HG02973 (cell line): ENCODE results near the gene MRPS33.

Source experiments
- ATAC-seq: cut with Tn5 transposase; IDR thresholded peaks from one replicate; pipeline ENCODE4 v1.9.1; 2021; ENCODE audit warnings: moderate library complexity; ENCODE audit not compliant: unreplicated experiment

MRPS33 gene

GRCh38 chr7:141012696-141013344, 1.9 kb downstream of the MRPS33 start:
- ATAC-seq: no peak

- ATAC-seq: peak; percentile 32
These were observed 2.6 kb downstream of the MRPS33 start for GRCh38 chr7:141012044-141012685.

GRCh38 chr7:141011443-141011842, 3.3 kb downstream of the MRPS33 start:
- ATAC-seq: no peak

DNA sequence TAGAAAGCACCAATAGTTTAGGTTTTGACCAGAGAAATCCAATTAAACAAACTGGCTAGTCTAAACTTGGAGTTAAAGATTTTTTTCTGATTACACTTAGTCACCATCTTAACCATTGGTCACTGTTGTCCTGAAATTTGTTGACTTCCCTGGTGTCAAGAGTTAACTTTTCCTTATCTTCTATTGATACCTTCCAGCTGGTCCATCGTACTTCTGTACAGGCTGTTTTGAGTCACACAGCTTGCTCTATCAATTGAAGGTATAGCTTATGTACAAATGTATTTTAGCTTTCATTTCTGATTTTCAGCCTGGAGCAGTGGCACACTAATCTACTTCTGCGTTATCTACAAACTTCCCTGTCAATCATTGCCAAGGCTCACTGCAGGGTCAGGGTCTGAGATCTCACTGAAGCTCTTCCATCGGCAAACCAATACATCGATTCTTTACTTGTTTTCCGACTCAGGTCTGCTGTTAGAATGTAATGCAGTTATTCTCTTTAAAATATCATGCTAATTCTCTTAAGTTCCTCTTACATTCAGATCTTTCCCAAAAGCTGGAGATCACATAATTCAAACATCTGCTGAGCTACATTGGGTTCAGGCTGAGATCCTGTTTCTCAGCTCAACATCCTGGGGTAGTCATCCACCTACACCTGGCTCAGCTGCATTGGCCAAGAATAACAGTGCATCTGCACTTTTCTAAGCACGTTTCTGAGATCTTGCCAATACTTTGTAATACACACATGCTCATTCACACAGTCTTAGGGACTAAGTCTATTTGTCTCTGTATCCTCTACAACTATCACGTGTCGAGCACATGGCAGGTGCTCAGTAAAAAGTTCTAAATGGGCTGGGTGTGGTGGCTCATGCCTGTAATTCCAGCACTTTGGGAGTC, 11.3 kb downstream of the MRPS33 start:
- ATAC-seq: no peak

DNA sequence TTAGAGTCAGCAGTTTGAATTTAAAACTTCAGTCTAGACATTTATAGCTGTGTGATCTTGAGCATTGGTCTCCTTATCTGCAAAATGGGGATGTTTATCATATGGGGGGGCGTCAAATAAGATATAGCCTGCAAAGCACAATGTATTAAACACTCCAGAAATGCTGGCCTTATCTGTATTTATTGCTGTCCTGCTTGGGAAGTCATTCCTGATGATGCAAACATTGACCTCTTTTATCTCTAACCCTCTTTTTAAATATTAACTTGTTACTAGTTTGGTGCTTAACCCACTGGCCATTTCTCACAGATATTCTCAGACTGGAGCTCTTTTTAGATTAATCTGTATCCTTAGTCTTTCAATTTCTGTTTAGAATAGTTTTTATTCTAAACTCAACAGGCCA, 13.2 kb downstream of the MRPS33 start:
- ATAC-seq: no peak

GRCh38 chr7:141001122-141001521, 13.6 kb downstream of the MRPS33 start:
- no peak for ATAC-seq

DNA sequence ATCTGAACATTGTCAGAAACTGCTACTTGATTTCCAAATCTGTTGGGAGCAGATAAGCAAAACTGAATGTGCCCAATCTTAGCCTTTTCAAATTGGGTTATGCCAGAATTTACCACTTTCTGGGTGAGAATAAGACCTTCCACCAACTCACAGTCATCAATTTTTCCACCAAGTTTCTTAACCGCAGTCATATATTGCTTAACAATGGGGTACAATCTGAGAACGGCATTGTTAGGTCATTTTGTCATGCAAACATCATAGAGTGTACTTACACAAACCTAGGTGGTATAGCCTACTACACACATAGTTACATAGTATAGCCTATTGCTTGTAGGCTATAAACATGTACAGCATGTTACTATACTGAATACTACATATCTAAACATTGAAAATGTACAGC, 16.0 kb downstream of the MRPS33 start:
- no peak for ATAC-seq

- ATAC-seq: no peak
These were observed 22.3 kb downstream of the MRPS33 start for GRCh38 chr7:140992422-140992821.

DNA sequence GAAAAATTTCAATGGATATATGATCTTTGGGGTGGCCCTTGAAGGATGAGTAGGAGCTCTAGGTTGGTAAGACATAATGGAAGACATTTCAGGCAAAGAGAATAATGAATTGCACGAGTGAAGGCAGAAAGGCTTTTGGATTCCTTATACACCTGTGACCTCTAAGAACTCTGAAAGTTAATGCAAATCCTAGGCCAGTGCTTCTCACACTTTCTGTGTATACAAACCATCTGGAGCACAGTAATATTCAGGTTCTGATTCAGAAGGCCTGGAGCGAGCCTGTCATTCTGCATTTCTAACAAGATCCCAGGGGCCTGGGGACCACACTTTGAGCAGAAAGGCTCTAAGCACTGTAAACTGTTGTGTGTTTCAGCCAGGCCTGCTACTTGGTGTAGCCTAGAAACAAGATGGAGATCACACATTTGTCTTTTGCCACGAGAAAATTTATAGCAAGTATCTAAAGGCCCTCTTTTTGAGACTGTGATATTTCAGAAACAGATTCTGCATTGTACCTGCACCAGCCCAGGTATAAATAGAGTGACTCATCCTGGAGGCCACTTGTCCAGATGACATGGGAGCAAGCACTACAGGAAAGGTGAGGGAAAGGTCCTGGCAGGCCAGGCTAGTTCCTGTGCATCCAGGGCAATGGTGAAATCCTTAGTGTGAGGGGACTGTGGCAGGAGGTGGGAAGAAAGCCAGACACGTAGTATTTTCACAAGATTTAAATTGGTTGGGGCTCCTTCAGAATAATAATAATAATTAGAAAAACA, 24.4 kb downstream of the MRPS33 start:
- ATAC-seq: no peak

GRCh38 chr7:140989068-140989467, 25.7 kb downstream of the MRPS33 start:
- ATAC-seq: no peak

DNA sequence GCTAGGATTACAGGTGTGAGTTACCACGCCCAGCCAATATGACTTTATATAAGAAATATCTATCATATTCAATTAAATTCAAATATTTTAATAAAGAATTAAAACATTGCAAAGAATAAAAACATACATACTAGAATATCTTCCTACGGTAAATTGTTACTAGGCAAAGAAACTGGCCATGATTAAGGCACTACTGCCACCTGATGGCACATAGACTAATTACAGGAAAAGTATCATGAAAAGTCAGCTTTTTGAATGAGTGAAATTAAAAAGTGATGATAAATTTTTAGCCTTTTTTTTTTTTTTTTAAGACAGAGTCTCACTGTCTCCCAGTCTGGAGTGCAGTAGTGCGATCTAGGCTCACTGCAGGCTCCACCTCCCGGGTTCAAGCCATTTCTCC, 30.9 kb downstream of the MRPS33 start:
- ATAC-seq: no peak

DNA sequence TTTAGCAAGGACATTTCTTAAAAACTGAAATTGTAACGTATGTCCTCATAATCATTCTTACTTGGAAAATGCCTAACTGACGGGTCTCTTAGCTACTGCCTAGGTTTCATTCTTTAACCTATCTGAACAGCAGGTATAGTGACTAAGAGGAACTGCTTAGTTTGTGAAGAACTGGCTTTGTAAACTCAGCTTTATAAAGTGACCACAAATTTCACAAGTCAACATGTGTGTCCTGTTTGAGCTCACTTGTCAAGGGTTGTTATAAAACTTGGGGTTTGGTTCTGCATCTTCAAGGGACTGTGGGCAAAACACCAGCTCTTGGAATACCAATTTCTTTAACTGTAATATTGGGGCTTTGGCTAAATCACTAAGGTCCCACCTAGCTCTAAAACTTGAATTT, 32.2 kb downstream of the MRPS33 start:
- ATAC-seq: no peak

DNA sequence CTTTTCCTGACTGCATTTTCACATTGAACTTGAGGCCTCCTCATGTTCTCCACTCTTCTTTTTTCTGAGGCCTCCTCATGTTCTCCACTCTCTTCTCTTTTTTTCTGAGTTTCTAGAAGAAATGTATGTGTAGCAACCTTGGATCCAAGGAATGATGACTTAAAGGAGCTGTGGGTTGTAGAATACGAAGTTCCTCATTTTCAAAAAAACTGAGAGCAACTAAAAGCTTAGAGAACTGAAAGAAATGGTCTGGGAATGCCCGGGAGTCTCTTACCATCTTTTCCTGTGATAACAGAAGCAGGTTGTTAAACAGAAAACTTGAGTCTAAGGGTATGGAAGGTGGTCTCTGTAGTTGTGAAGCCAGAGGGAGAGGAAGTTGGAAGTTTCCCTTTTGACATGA, 32.8 kb downstream of the MRPS33 start:
- ATAC-seq: no peak

DNA sequence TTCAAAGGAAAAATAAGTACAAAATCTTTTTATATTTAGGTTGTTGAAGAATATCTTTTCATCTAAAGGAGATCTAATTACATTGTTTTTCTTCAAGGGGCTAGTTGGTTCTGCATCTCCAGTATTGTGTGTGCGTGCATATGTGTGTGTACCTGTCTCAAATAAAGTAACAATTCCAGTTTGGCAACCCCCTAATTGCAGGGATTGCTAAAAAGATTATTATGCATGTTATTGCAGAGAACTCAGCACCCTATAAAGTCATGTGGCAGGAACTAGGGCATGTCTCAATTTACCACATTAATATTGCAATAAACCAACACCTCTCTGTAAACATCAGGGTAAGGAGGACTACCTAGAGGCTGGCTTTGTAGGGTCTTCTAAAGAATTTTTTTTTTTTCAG, 37.0 kb downstream of the MRPS33 start:
- no peak for ATAC-seq

GRCh38 chr7:140972876-140973829, 41.6 kb downstream of the MRPS33 start:
- no peak for ATAC-seq

- ATAC-seq: no peak
These were observed 42.4 kb downstream of the MRPS33 start for GRCh38 chr7:140972344-140972743.

- ATAC-seq: no peak
These were observed 47.3 kb downstream of the MRPS33 start for GRCh38 chr7:140967438-140967837.

DNA sequence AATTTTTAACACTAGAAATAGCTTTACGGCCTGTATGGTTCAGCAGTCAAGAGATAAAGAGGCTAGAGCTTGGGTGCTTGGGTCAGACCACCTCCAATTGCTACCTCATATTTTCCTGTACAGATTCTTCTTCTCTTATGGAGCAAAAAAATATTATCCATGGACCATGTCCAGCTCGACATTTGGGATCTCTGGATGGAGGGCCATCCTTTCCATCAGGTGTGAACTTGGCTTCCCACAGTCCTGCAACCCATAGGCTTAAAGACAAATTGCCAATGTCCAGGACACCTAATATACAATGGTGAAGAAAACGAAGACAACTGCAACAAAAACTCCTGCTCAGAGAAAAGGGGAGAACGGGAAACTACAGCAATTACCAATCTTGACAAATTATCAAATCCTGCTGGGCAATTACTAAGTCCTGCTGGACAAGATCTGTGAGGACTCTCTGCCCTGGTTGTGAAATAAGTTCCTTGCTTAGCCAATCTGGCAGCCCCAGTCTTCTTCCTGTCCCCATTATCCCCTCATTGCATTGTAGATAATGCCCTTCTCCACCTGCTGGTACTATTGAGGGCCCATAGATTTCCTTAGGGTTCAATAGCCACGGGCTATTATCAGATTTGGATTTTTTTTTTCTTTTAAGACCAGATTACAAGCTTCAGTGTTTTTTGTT, 48.1 kb downstream of the MRPS33 start:
- ATAC-seq: no peak

DNA sequence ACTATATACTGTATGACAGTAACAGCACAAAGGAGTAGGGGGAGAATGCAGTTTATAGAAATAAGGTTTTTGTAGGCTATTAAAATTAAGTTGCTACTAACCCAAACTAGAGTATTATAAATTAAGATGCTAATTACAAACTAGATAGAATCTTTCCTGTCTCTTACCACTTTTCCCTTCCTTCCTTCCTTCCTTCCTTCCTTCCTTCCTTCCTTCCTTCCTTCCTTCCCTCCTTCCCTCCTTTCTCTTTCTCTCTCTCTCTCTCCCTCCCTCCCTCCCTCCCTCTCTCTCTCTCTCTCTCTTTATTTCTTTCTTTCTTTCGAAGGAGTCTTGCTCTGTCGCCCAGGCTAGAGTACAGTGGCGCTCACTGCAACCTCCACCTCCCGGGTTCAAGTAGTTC, 53.6 kb downstream of the MRPS33 start:
- ATAC-seq: no peak
